ENCODE data around the gene PHACTR3.

- no peak for TF ChIP-seq EP300 (IDR thresholded peaks at IDR 0.05; ENCODE audit: borderline replicate concordance)
- no peak for TF ChIP-seq ZBTB7A (IDR thresholded peaks at IDR 0.05; ENCODE audit: low read depth)
- TF ChIP-seq FOXM1 (IDR thresholded peaks at IDR 0.05; ENCODE audit: borderline replicate concordance, low read depth) = no peak
- TF ChIP-seq EGR1 (IDR thresholded peaks at IDR 0.05) = no peak
Measured at GRCh38 chr20:59832406-59833363, 228.3 kb downstream of the PHACTR3 start.

Measured in Ishikawa (cell line).